ENCODE results near the gene GABRG3. TPM values are rescaled to one million over a fixed set of nuclear protein-coding genes. Genes with fewer than 3 reads are reported as not detected.

The GABRG3 gene
- total and polyA plus RNA-seq, 7 donors: not detected

DNA sequence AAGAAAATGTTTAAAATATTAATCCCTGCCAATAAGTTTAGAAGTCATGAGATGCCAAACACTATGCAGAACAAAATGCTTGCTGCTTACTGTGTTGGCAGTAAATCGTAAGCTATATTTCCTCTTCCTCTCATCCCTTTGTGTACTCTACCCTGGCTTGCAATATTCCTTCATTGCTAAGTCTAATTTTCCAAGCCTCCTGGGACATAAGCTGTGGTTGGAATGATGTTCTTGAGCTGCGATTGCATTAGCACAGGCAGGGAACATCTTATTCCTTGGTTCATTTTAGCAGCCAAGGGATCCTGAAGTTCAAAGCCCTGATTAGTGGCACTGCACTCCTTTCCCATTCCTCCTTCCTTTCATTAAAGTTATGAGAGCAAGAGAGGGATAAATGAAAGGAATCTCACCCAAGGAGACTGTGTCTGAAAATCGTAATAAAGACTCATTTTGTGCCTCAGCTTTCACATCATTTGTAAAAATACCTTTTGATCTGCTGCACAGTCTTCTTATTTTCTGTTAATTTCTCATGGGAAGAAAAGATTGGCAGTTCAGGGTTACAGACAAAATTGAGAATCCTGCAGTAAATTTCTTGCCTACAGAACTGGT, 592.9 kb downstream of the GABRG3 start:
- ATAC-seq (no peak), DNase-seq (no peak)
- Histone ChIP-seq H3K36me3 (ENCODE audit: insufficient read depth in 1 of 2, low read depth in 1 of 2) (no peaks in the 10 kb centered on the region), H3K9me3 (peaks cover 9% of the 10 kb centered on the region), H3K27me3 (ENCODE audit: insufficient read depth in 3 of 3, low read length in 2 of 3) (no peaks in the 10 kb centered on the region), H3K4me3 (no peak overlapping the region), H3K27ac (no peak overlapping the region), H3K4me1 (no peaks in the 10 kb centered on the region)
- TF ChIP-seq, protein P1, sequence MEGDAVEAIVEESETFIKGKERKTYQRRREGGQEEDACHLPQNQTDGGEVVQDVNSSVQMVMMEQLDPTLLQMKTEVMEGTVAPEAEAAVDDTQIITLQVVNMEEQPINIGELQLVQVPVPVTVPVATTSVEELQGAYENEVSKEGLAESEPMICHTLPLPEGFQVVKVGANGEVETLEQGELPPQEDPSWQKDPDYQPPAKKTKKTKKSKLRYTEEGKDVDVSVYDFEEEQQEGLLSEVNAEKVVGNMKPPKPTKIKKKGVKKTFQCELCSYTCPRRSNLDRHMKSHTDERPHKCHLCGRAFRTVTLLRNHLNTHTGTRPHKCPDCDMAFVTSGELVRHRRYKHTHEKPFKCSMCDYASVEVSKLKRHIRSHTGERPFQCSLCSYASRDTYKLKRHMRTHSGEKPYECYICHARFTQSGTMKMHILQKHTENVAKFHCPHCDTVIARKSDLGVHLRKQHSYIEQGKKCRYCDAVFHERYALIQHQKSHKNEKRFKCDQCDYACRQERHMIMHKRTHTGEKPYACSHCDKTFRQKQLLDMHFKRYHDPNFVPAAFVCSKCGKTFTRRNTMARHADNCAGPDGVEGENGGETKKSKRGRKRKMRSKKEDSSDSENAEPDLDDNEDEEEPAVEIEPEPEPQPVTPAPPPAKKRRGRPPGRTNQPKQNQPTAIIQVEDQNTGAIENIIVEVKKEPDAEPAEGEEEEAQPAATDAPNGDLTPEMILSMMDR (IDR thresholded peaks at IDR 0.05): no peak
- WGBS, 3 donors: 61 to 76% (median 61%) methylated on average over 3 of the region's 3 CpGs
- intact Hi-C loops (cut with DNase I): no loop called here

DNA sequence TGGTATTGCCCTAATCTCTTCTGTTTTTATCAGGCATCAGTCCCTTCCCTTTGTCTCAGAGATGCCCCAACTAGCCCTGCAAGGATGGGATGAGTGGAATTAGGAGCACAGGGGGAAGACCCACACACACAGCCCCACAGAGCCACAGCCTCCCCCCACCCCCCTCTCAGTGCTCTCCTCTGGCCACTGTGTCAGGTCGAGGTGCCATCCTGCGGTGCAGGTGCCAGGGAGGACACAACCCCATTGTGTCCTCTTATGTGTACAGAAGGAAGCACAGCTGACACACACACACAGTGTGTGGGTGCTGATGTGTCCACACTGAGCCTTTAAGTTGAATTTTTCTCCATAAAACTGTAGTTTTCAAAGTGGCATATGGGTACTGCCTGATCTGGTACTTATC, 593.7 kb downstream of the GABRG3 start:
- ATAC-seq (no peak), DNase-seq (no peak)
- 71 to 86% (median 78%) methylated on average over 2 of the region's 2 CpGs for WGBS, 3 donors
- Histone ChIP-seq H3K36me3 (ENCODE audit: insufficient read depth in 1 of 2, low read depth in 1 of 2) (no peaks in the 10 kb centered on the region), H3K9me3 (peaks cover 9% of the 10 kb centered on the region), H3K4me1 (no peaks in the 10 kb centered on the region), H3K4me3 (no peak overlapping the region), H3K27ac (no peak overlapping the region), H3K27me3 (ENCODE audit: insufficient read depth in 3 of 3, low read length in 2 of 3) (no peaks in the 10 kb centered on the region)
- TF ChIP-seq, protein P1 (IDR thresholded peaks at IDR 0.05): no peak
- intact Hi-C loops (cut with DNase I): no loop called here

DNA sequence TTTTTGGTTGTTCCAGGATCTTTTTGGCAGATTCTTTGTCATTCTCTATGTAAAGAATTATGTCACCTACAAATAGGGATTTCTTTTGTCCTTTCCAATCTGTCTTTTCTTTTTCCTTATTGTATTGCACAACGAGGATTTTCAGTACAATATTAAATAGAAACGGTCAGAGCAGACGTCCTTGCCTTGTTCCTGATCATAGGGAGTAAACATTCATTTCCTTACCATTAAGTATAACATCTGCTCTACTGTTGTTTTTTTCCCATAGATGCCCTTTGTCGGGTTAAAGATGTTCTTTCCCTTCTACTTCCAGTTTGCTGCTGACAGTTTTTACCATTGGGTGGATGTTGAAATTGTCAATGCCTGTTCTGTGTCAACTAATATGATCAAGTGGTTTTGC, 599.8 kb downstream of the GABRG3 start:
- intact Hi-C loops (cut with DNase I): no loop called here
- Histone ChIP-seq H3K27ac (no peak overlapping the region), H3K27me3 (ENCODE audit: insufficient read depth in 3 of 3, low read length in 2 of 3) (no peaks in the 10 kb centered on the region), H3K36me3 (ENCODE audit: insufficient read depth in 1 of 2, low read depth in 1 of 2) (no peaks in the 10 kb centered on the region), H3K4me1 (no peaks in the 10 kb centered on the region), H3K4me3 (no peak overlapping the region), H3K9me3 (no peaks in the 10 kb centered on the region)
- 63 to 66% (median 63%) methylated on average over 4 of the region's 4 CpGs for WGBS, 3 donors
- ATAC-seq (no peak), DNase-seq (no peak)
- TF ChIP-seq, protein P1 (IDR thresholded peaks at IDR 0.05): no peak

DNA sequence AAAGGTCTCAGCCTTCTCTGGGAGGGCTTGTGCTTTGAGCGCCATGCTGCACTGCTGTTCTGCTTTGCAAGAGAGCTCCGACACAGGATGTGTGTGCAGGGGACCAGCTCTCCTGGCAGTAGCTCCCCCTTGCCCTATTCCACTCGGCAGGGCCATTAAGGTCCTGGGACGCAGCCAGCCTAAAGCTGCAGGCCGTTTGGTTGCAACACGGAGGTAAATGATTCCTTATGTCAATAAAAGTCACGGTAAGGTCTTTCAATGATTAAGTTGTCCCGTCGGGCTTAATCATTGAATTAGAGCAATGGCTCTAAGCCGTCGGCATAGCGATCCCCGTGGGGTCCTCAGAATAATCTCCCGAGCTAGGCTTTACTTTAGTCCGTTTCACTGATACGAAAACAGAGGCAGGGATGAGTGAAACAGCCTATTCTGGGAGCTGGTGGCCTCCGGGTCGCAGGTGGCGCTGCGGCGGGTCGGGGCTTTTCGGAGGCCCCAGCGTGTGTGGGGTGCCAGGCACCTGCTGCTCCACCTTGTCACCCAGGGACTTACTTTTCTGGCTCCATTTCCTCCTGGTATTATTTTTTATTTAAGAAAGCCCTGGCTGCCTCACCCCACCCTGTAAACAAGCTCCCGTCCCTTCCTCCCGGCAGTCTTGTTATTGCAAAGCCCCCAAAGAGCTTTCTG, 603.0 kb downstream of the GABRG3 start:
- H3K9me3 ChIP-seq: no peaks in the 10 kb centered on the region
- DNase-seq (no peak), ATAC-seq (no peak)
- H3K27me3 ChIP-seq (ENCODE audit: insufficient read depth in 3 of 3, low read length in 2 of 3): no peaks in the 10 kb centered on the region
- TF ChIP-seq, protein P1 (IDR thresholded peaks at IDR 0.05): no peak
- no peak overlapping the region for H3K27ac ChIP-seq
- intact Hi-C loops (cut with DNase I): no loop called here
- H3K4me1 ChIP-seq: no peaks in the 10 kb centered on the region
- H3K36me3 ChIP-seq (ENCODE audit: insufficient read depth in 1 of 2, low read depth in 1 of 2): no peaks in the 10 kb centered on the region
- H3K4me3 ChIP-seq: no peak overlapping the region
- WGBS, 3 donors: 72 to 79% (median 72%) methylated on average over 26 of the region's 26 CpGs

Measured in psoas muscle (tissue), 8 donors.